ENCODE data around the gene NPEPL1.

- no peak for TF ChIP-seq CTCF (IDR thresholded peaks at IDR 0.05; ENCODE audit: control extremely low read depth in 1 of 3, insufficient read depth in 1 of 3, low read depth in 1 of 3, low read length in 3 of 3)
- no peak for TF ChIP-seq GABPA (IDR thresholded peaks at IDR 0.05; ENCODE audit: borderline replicate concordance, insufficient read depth, low read length)
- no peak for TF ChIP-seq RNF2 (IDR thresholded peaks at IDR 0.05; ENCODE audit: borderline replicate concordance, low read depth, low read length, missing control alignments, poor library complexity, severe bottlenecking)
These were observed 68.3 kb downstream of the NPEPL1 start for GRCh38 chr20:58760856-58761255.

Data from H1 (cell line).